ENCODE data around the gene IFITM2.
"Not testable (repeated sequence)": the region's sequence is repeated elsewhere in the genome, so short reads cannot be mapped to it uniquely, and the experiment has no call there.

GRCh38 chr11:268716-269145 lies 38.9 kb upstream of the IFITM2 start:
- TF ChIP-seq CTCF, POLR2A (IDR thresholded peaks at IDR 0.05): not testable (repeated sequence)

All from uterus (tissue), 2 donors.